Type B pancreatic cell (in vitro differentiated cells): ENCODE measurements around the gene MYORG. TPM values are rescaled to one million over a fixed set of nuclear protein-coding genes. Genes with fewer than 3 reads are reported as not detected.

ENCODE experiments used
- DNase-seq: peaks from one replicate; pipeline ENCODE4 v3.0.0; 2021; ENCODE audit warnings: mixed read lengths; ENCODE audit not compliant: unreplicated experiment; ENCODE audit errors: extremely low spot score
- H3K27ac Mint-ChIP-seq: 2 replicates; pipeline ENCODE4 v1.8.0; 2021; ENCODE audit warnings: mild to moderate bottlenecking, mixed read lengths
- H3K27me3 Mint-ChIP-seq: 2 replicates; pipeline ENCODE4 v1.8.0; 2021; ENCODE audit warnings: mixed read lengths
- H3K36me3 Mint-ChIP-seq: 2 replicates; pipeline ENCODE4 v1.8.0; 2021; ENCODE audit warnings: mixed read lengths
- H3K4me1 Mint-ChIP-seq: one replicate; pipeline ENCODE4 v1.8.0; 2021; ENCODE audit warnings: mixed read lengths; ENCODE audit not compliant: unreplicated experiment
- H3K4me3 Mint-ChIP-seq: 2 replicates; pipeline ENCODE4 v1.8.0; 2021; ENCODE audit warnings: mild to moderate bottlenecking, mixed read lengths
- H3K9me3 Mint-ChIP-seq: 2 replicates; pipeline ENCODE4 v1.8.0; 2021; ENCODE audit warnings: mixed read lengths
- CTCF ChIP-seq: fragments of 200-600 bp; sonication (generic); conservative IDR thresholded peaks from 2 replicates; pipeline ENCODE4 v1.5.0; 2021; ENCODE audit warnings: antibody characterized with exemption, mild to moderate bottlenecking
- total RNA-seq: library from RNA; stranded (reverse); gene quantifications from 2 replicates; pipeline ENCODE4 v1.2.1, GENCODE V29; 2021; ENCODE audit warnings: low replicate concordance

Gene MYORG
- total RNA-seq, 1 donor from 2014 or later: 11.6 TPM

- TF ChIP-seq CTCF: no peak
- Mint-ChIP-seq H3K27me3 (no peaks in the 10 kb centered on the region), H3K4me3 (no peak overlapping the region), H3K4me1 (peaks cover 8% of the 10 kb centered on the region), H3K27ac (no peak overlapping the region), H3K9me3 (no peaks in the 10 kb centered on the region), H3K36me3 (peaks cover 12% of the 10 kb centered on the region)
- no peak for DNase-seq
Observed at GRCh38 chr9:34347800-34348158, 28.9 kb downstream of the MYORG start.

GRCh38 chr9:34346873-34347799 lies 29.6 kb downstream of the MYORG start:
- Mint-ChIP-seq H3K27ac (no peak overlapping the region), H3K4me3 (no peak overlapping the region), H3K9me3 (no peaks in the 10 kb centered on the region), H3K36me3 (peaks cover 12% of the 10 kb centered on the region), H3K4me1 (peaks cover 8% of the 10 kb centered on the region), H3K27me3 (no peaks in the 10 kb centered on the region)
- no peak for TF ChIP-seq CTCF
- DNase-seq: no peak

GRCh38 chr9:34343605-34344004 lies 33.1 kb downstream of the MYORG start:
- Mint-ChIP-seq H3K36me3 (peaks cover 11% of the 10 kb centered on the region), H3K4me1 (peaks cover 8% of the 10 kb centered on the region), H3K27me3 (no peaks in the 10 kb centered on the region), H3K9me3 (no peaks in the 10 kb centered on the region), H3K27ac (no peak overlapping the region), H3K4me3 (no peak overlapping the region)
- no peak for DNase-seq
- no peak for TF ChIP-seq CTCF

- no peak for TF ChIP-seq CTCF
- Mint-ChIP-seq H3K4me1 (peaks cover 8% of the 10 kb centered on the region), H3K9me3 (no peaks in the 10 kb centered on the region), H3K27me3 (no peaks in the 10 kb centered on the region), H3K27ac (no peak overlapping the region), H3K36me3 (peaks cover 11% of the 10 kb centered on the region), H3K4me3 (no peak overlapping the region)
- DNase-seq: no peak
Observed at GRCh38 chr9:34343090-34343489, 33.6 kb downstream of the MYORG start.

GRCh38 chr9:34341659-34342295 lies 34.9 kb downstream of the MYORG start:
- no peak overlapping the region for H3K4me3 Mint-ChIP-seq
- H3K27ac Mint-ChIP-seq: no peak overlapping the region
- no peak for DNase-seq
- H3K36me3 Mint-ChIP-seq: peaks cover 11% of the 10 kb centered on the region
- H3K9me3 Mint-ChIP-seq: no peaks in the 10 kb centered on the region
- peaks cover 8% of the 10 kb centered on the region for H3K4me1 Mint-ChIP-seq
- TF ChIP-seq CTCF: no peak
- H3K27me3 Mint-ChIP-seq: no peaks in the 10 kb centered on the region
